Measurements from ENCODE around the gene CADM3.

The CADM3 gene

DNA sequence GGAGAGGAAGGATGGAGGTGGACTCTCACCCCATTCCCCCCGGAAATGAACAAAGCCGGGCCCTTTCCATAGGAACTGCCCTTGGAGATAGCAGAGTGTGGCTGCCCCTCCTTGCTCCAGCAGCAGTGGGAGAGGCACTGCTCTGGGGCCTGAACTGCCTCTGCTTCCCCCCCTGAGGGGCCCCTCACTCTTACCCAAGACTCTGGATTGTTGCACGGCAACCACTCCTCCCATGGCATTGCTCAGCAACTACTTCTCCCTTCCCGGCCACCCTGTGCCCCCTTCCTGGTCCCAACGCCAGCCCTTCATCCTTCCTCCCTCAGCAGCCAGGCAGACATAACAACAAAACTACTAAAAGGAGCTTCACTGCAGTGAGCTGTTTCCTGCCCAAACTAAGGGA is 30.2 kb downstream of the CADM3 start:
- H3K4me3 ChIP-seq (replicated peaks; ENCODE audit: low read depth, low read length), result no peak overlapping the region
- no peak for DNase-seq (ENCODE audit: extremely low read depth, insufficient read length)
- no peaks in the 10 kb centered on the region for H3K36me3 ChIP-seq (ENCODE audit: control insufficient read depth, insufficient read depth, low read length)
- H3K27me3 ChIP-seq (replicated peaks; ENCODE audit: control insufficient read depth, insufficient read depth, low read length), result no peaks in the 10 kb centered on the region; the same call in 1 of the 2 replicates
- TF ChIP-seq, protein P1, sequence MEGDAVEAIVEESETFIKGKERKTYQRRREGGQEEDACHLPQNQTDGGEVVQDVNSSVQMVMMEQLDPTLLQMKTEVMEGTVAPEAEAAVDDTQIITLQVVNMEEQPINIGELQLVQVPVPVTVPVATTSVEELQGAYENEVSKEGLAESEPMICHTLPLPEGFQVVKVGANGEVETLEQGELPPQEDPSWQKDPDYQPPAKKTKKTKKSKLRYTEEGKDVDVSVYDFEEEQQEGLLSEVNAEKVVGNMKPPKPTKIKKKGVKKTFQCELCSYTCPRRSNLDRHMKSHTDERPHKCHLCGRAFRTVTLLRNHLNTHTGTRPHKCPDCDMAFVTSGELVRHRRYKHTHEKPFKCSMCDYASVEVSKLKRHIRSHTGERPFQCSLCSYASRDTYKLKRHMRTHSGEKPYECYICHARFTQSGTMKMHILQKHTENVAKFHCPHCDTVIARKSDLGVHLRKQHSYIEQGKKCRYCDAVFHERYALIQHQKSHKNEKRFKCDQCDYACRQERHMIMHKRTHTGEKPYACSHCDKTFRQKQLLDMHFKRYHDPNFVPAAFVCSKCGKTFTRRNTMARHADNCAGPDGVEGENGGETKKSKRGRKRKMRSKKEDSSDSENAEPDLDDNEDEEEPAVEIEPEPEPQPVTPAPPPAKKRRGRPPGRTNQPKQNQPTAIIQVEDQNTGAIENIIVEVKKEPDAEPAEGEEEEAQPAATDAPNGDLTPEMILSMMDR (IDR thresholded peaks at IDR 0.05; ENCODE audit: insufficient read depth, low read length, poor library complexity, severe bottlenecking), result no peak

DNA sequence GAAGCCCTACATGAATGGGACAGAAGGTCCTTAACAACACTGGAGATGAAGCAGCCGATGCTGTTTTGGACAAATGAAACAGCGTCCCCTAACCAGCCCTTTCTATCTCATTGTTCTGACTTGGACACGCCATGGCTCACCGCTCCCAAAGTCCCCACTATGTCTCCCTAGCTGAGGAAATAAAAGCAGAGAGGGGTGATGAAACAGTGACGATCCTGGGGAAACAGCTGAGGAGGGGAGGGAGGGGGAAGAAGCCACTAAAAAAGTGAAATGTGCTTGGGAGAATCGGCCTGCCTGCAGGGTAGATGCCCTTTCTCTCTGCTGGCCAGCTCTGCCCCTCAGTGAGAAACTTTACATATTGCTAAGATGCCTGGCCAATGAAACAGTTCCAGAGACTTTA is 32.2 kb downstream of the CADM3 start:
- no peak for DNase-seq (ENCODE audit: extremely low read depth, insufficient read length)
- Histone ChIP-seq H3K27me3 (replicated peaks; ENCODE audit: control insufficient read depth, insufficient read depth, low read length) (no peaks in the 10 kb centered on the region), H3K36me3 (ENCODE audit: control insufficient read depth, insufficient read depth, low read length) (no peaks in the 10 kb centered on the region), H3K4me3 (replicated peaks; ENCODE audit: low read depth, low read length) (no peak overlapping the region)
- TF ChIP-seq, protein P1 (IDR thresholded peaks at IDR 0.05; ENCODE audit: insufficient read depth, low read length, poor library complexity, severe bottlenecking), result no peak

DNA sequence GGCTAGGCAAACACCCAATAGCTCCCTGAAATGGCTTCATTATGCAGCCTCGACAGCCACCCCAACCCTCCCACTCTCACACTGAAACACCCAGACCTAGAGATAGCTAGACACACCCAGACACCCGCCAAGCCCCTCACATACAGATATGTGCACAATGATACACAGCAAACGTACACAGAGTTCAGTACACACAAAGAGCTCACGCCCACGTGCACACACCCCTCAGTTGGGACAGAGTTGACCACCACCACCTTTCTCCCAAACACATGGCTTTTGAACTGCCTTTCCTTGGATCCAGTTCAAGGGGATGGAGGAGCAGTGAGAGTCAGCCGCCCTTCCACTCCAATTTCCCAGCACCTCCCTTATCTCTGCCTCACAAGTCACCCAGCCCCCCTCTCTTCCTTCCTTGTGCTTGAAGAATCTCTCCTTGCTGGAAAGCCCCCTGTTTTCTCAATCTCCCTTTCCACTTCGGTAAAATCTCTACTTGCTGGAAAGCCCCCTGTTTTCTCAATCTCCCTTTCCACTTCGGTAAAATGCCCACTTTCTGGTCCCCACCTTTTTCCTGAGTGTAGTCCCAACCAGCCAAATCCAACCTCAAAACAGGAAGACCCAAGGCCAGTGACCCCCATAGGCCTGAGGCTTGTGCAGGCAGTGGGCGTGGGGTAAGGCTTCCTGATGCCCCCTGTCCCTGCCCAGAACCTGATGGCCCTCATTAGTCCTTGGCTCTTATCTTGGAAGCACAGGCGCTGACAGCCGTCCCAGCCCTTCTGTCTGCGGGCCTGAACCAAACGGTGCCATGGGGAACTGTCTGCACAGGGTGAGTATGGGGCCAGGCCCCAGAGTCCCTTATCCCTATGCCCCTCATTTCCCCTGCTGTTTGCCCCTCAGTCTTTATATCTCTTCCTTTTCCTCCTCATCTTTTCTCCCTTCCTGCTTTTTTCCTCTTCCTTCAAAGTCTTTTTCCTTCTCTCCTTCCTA is 33.0 kb downstream of the CADM3 start, which contains the start of gene ACKR1:
ACKR1 (plus strand) TSS at position 715 of the 981 bp plus-strand sequence; CDS start at position 800, 85 bp downstream.
- Histone ChIP-seq H3K4me3 (replicated peaks; ENCODE audit: low read depth, low read length) (peak within 1 kb of the TSS; percentile 26), H3K27me3 (replicated peaks; ENCODE audit: control insufficient read depth, insufficient read depth, low read length) (no peaks in the 10 kb centered on the region), H3K36me3 (ENCODE audit: control insufficient read depth, insufficient read depth, low read length) (no peaks in the 10 kb centered on the region)
- no peak for DNase-seq (ENCODE audit: extremely low read depth, insufficient read length)
- TF ChIP-seq, protein P1 (IDR thresholded peaks at IDR 0.05; ENCODE audit: insufficient read depth, low read length, poor library complexity, severe bottlenecking), result no peak

DNA sequence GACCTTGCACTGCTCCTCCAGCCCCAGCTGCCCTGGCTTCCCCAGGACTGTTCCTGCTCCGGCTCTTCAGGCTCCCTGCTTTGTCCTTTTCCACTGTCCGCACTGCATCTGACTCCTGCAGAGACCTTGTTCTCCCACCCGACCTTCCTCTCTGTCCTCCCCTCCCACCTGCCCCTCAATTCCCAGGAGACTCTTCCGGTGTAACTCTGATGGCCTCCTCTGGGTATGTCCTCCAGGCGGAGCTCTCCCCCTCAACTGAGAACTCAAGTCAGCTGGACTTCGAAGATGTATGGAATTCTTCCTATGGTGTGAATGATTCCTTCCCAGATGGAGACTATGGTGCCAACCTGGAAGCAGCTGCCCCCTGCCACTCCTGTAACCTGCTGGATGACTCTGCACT is 33.8 kb downstream of the CADM3 start:
- Histone ChIP-seq H3K36me3 (ENCODE audit: control insufficient read depth, insufficient read depth, low read length) (no peaks in the 10 kb centered on the region), H3K4me3 (replicated peaks; ENCODE audit: low read depth, low read length) (peak overlapping the region; percentile 26), H3K27me3 (replicated peaks; ENCODE audit: control insufficient read depth, insufficient read depth, low read length) (no peaks in the 10 kb centered on the region)
- TF ChIP-seq, protein P1 (IDR thresholded peaks at IDR 0.05; ENCODE audit: insufficient read depth, low read length, poor library complexity, severe bottlenecking), result no peak
- no peak for DNase-seq (ENCODE audit: extremely low read depth, insufficient read length)

DNA sequence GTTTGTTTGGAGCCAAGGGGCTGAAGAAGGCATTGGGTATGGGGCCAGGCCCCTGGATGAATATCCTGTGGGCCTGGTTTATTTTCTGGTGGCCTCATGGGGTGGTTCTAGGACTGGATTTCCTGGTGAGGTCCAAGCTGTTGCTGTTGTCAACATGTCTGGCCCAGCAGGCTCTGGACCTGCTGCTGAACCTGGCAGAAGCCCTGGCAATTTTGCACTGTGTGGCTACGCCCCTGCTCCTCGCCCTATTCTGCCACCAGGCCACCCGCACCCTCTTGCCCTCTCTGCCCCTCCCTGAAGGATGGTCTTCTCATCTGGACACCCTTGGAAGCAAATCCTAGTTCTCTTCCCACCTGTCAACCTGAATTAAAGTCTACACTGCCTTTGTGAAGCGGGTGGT is 34.7 kb downstream of the CADM3 start:
- Histone ChIP-seq H3K27me3 (replicated peaks; ENCODE audit: control insufficient read depth, insufficient read depth, low read length) (no peaks in the 10 kb centered on the region), H3K4me3 (replicated peaks; ENCODE audit: low read depth, low read length) (no peak overlapping the region; the same call in 1 of the 2 replicates), H3K36me3 (ENCODE audit: control insufficient read depth, insufficient read depth, low read length) (no peaks in the 10 kb centered on the region)
- DNase-seq (ENCODE audit: extremely low read depth, insufficient read length), result no peak
- TF ChIP-seq, protein P1 (IDR thresholded peaks at IDR 0.05; ENCODE audit: insufficient read depth, low read length, poor library complexity, severe bottlenecking), result no peak

All from GM06990 (cell line).